T-helper 2 cell treated with Interferon-gamma antibody and Interleukin-4, amounts not matched to agents 100 ng/mL and 5 ng/mL, for 36 hours (primary cell): ENCODE measurements around the gene HLA-DMB. TPM values are rescaled to one million over a fixed set of nuclear protein-coding genes. Genes with fewer than 3 reads are reported as not detected.

ENCODE experiments used
- intact Hi-C: fragments of 100-400 bp; cut with micrococcal nuclease; formaldehyde crosslinking; loops from one replicate; pipeline ENCODE4 v1.15.1; 2023
- total RNA-seq: library from RNA; stranded (reverse); gene quantifications from 2 replicates; pipeline ENCODE4 v1.2.3, GENCODE V29; 2022

The HLA-DMB gene
- total RNA-seq: 8.5 and 9.0 TPM in 2 replicates

DNA sequence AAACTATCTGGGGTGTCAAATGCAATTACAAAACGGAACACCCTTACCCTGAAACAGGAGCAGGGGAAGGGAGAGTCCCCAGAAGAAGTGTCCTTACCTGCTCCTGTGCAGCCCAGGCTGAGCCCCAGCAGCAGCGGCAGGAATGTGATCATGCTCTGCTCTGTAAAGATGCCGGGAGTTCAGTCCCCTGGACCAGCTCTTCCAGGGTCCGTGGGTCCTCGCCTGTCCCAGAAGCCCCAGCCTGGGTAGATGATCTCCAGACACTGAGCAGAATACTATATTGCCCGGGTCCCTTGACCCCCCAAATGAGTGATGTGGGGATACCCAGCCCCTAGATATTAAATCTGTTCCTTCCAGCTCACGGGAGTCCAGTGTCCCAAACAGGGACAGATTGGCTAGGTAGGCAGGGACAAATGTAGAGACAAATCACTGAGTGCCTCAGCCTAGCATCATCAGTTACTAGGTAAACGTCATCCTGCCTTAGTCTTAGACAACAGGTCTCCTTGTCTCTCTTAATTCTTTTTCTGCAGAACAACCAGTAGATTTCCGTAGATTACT lies at the start of gene HLA-DMB:
Gene HLA-DMB (minus strand): TSS at position 373 of the 558 bp plus-strand sequence. CDS start 221 bp downstream, at position 152.
- intact Hi-C loops: loop anchor here (1.0 to 2.0 kb wide), 4 partner anchors 13 to 46 kb away; partner anchors contain the start of gene HLA-DMA

DNA sequence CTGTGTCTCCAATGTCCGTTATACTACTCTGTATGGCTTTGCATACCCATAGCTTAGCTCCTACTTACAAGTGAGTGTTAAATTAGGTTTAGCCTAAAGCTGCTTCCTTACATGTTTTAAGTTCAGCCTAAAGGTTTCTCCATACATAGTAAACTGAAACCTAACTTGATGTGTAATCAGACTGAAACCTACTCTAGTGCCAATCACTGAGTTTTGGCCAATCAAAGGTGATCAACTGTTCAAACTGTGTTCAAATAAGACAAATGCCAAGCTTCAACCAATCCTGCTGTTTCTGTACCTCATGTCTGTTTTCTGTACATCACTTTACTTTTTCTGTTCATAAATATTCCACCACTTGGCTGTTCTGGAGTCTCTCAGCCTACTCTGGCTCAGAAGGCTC lies 48.5 kb upstream of the HLA-DMB start:
- intact Hi-C loops: no loop called here

DNA sequence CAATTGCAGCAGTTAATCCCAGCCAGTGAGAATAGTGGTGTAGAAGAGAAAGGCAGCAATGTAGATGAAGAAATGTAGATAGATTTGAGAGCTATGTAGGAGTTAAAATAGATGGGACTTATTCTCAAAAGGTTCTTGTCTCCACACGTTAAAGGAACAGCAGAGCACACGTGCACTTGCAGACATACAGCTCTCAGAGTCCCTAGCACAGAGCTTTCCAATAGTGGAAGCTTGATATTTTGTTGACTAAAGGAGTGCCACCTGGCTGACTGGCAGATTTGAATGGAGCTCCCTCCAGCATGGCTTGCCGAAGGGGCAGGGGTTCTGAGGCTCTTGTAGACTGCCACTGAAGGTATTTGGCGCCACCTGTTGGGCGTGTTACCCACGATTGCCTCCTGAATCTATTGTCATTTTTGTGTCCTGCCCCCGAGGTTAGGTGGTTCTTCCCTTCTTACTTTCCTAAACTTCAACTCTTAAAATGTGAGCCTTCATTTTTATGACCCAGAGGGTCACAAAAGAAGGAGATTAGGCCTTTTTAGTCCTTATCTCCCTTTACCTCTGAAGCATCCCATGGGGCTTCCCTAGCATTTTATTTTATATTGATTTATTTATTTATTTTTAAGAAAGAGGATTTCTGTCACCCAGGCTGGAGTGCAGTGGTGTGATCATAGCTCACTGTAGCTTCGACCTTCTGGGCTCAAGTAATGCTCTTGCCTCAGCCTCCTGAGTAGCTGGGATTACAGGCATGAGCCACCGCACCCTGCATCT lies 44.0 kb upstream of the HLA-DMB start:
- intact Hi-C loops: loop anchor here (1.0 to 2.0 kb wide), 4 partner anchors 33 to 100 kb away; partner anchors contain the start of gene HLA-DMB

DNA sequence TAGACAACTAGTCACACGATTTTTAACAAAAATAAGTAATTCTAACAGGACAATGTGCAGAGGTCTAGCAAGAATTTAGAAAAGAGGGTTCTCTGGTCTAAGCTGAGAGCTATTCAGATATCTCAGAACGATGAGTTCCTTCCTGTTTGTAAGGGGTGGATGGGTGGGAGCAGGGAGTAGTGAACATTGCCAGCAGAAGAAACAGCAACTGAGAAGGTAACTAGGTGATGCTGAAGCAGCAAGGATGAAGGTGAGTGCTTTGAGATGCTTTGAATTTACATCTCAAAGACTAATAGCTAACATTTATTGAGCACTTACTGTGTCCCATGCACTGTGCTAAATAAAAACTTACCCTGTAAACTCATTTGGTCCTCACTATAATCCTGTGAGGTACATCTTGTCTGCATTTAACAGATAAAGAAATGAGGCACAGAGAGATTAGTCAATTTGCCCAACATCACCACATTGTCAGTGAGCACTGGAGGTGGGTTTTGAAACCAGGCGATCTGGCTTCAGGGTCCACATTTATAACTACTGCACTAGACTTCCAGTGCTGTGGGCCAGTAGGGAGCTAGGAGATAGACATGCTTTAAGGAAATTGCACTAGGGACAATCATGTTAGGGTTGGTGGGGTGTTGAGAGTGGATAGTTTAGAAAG lies 43.3 kb upstream of the HLA-DMB start:
- intact Hi-C loops: loop anchor here (1.0 to 2.0 kb wide), 2 partner anchors 43 to 51 kb away; partner anchors contain the start of gene HLA-DMB

DNA sequence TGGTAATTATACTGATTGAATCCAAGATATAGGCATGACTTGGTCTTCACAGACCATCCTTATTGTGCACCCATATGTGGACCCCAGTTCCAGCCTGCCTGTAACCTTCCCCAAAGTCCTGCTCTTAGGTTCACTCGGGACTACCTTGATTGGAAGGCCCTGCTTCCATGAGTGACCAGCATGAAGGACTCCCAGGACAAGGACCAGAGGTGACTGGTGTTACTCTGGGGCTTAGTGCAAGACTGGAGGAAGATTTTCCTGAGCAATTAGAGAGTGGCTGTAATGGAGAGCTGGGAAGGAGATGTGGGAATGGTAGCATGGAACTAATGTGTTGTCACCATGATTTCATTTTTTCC lies 42.6 kb upstream of the HLA-DMB start:
- intact Hi-C loops: no loop called here

DNA sequence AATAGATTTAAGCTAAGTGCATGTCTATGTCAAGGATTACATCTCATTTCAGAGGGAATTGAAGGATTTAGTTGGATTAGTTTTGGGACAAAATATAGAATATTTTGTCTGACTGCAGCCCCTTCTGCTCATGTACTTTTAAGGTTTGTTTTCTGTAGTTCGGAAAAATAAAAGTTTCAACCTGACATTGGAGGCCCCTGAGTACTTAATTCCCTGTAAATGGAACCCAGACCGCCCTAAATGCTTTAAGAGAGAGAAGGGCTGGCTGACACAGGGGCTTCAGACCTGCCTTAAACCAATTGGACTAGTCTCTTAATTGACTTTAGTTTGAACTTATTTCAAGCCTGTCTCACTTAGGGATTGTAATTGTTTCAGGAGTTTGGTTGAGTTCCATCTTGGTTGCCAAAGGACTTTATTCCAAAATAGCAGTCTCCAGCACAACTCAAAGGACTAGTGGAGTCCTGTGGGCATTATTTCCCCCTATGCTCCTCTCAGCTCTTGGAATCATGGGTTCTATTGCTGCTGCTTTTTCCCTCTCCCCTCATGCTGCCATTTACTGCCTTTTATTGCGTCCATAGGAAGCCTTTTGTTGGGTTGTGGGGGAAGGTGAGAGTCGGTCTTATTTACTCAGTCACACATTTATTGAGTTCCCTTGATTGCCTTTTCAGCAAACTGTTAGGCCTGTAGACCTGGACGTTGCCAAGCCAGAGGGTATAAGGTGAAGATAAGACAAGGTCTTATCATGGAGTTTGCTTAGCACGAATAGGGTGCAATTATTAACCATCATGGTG lies 42.1 kb upstream of the HLA-DMB start:
- intact Hi-C loops: no loop called here

DNA sequence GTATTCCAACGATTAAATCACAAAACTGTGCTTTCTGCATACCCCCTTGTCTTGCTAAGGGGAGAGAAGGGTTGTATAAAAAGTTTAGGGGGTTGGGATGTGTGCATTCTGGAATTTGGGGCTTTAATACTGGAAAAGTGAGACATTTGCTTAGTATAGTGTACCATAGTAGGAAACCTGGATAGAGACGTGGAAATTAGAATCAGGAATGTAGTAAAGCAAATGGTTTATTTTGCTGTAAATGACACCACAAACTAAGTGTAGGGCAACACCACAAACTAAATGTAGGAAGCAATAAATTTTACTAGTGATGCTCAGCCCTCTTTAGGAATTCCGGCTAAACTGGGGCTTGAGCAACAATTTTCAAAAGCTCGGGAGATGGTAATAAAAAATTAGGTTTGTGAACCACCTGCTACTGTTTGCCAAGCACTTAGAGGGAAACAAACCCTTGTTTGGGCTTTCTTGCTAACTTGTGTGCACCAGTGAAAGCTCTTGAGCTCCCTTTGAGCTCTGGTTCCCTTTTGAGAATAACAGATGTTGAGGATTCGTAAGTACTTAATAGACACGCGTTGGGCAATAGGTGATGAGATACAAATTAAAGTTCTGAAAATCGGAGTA lies 41.4 kb upstream of the HLA-DMB start:
- intact Hi-C loops: no loop called here

DNA sequence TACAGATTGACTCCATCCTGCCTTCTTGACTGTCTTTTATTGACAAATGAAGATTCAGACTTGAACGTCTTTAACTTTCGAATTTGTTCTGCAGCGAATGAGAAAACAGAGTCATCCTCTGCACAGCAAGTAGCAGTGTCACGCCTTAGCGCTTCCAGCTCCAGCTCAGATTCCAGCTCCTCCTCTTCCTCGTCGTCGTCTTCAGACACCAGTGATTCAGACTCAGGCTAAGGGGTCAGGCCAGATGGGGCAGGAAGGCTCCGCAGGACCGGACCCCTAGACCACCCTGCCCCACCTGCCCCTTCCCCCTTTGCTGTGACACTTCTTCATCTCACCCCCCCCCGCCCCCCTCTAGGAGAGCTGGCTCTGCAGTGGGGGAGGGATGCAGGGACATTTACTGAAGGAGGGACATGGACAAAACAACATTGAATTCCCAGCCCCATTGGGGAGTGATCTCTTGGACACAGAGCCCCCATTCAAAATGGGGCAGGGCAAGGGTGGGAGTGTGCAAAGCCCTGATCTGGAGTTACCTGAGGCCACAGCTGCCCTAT lies 39.7 kb upstream of the HLA-DMB start:
- intact Hi-C loops: no loop called here

DNA sequence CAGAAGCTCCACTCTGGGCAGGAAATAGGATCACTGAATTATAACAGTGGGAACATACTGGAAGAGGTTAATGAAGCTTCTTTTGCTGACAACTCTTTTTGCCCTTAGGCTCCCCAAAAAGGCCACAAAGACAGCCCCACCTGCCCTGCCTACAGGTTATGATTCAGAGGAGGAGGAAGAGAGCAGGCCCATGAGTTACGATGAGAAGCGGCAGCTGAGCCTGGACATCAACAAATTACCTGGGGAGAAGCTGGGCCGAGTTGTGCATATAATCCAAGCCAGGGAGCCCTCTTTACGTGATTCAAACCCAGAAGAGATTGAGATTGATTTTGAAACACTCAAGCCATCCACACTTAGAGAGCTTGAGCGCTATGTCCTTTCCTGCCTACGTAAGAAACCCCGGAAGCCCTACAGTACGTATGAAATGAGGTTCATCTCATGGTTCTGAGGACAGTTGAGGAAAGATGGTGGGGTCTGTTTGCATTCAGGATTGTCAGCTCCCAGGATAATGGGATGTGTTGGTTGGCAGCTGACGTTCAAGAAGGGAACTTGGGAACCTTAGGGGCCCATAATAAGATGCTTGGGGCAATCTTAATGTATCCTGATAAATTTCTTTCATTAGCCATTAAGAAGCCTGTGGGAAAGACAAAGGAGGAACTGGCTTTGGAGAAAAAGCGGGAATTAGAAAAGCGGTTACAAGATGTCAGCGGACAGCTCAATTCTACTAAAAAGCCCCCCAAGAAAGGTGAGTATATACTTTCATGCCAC lies 39.1 kb upstream of the HLA-DMB start:
- intact Hi-C loops: no loop called here

DNA sequence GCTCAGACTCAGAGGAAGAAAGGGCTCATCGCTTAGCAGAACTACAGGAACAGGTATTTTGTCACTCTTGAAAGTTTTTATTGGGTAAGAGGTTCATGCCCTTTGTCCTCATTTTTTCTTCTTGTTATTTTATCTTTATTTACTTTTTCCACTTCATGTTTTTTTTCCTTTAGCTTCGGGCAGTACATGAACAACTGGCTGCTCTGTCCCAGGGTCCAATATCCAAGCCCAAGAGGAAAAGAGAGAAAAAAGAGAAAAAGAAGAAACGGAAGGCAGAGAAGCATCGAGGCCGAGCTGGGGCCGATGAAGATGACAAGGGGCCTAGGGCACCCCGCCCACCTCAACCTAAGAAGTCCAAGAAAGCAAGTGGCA lies 37.1 kb upstream of the HLA-DMB start:
- intact Hi-C loops: no loop called here

DNA sequence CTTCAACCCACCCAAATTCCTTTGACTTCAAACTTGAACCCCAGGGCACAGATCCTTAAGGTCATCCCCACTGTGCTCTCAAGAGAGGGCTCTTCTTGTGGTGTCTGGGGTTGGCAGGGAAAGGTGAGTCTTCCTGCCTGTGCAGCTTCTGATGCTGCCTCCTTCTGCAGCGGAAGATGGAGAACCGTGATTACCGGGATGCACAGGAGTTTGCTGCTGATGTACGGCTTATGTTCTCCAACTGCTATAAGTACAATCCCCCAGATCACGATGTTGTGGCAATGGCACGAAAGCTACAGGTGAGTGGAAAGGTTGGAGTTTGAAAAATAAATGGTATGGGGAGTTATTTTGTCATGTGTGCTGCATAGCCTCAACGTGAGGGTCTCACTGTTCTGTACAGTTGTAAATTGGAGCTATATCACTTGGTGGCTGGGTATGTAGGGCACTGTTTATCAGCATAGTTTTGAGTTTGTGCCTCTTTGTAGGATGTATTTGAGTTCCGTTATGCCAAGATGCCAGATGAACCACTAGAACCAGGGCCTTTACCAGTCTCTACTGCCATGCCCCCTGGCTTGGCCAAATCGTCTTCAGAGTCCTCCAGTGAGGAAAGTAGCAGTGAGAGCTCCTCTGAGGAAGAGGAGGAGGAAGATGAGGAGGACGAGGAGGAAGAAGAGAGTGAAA lies 36.6 kb upstream of the HLA-DMB start:
- intact Hi-C loops: no loop called here

DNA sequence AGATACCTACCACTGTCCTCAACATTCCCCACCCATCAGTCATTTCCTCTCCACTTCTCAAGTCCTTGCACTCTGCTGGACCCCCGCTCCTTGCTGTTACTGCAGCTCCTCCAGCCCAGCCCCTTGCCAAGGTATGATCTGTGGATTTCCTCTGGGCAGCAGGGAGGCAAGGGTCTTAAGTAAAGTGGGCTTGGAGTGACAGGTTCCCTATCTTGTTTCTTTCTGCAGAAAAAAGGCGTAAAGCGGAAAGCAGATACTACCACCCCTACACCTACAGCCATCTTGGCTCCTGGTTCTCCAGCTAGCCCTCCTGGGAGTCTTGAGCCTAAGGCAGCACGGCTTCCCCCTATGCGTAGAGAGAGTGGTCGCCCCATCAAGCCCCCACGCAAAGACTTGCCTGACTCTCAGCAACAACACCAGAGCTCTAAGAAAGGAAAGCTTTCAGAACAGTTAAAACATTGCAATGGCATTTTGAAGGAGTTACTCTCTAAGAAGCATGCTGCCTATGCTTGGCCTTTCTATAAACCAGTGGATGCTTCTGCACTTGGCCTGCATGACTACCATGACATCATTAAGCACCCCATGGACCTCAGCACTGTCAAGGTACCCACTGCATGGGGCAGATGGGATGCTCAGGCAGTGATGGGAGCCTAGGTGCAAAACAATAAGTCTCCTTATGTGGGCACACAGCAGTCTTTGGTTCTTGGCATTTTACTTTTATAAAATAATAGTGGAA lies 35.7 kb upstream of the HLA-DMB start:
- intact Hi-C loops: no loop called here

DNA sequence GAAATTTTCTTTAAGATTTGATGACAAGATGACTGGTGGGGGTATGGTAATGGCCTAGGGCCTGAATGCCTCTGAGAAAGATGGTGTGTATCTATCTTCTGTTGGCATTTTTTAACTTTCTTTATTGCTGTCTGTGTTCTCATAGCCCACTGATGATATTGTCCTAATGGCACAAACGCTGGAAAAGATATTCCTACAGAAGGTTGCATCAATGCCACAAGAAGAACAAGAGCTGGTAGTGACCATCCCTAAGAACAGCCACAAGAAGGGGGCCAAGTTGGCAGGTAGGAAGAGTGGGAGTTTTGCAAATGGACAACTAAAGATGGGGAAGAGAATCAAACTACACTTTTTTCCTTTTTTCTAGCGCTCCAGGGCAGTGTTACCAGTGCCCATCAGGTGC lies 35.1 kb upstream of the HLA-DMB start:
- intact Hi-C loops: no loop called here

DNA sequence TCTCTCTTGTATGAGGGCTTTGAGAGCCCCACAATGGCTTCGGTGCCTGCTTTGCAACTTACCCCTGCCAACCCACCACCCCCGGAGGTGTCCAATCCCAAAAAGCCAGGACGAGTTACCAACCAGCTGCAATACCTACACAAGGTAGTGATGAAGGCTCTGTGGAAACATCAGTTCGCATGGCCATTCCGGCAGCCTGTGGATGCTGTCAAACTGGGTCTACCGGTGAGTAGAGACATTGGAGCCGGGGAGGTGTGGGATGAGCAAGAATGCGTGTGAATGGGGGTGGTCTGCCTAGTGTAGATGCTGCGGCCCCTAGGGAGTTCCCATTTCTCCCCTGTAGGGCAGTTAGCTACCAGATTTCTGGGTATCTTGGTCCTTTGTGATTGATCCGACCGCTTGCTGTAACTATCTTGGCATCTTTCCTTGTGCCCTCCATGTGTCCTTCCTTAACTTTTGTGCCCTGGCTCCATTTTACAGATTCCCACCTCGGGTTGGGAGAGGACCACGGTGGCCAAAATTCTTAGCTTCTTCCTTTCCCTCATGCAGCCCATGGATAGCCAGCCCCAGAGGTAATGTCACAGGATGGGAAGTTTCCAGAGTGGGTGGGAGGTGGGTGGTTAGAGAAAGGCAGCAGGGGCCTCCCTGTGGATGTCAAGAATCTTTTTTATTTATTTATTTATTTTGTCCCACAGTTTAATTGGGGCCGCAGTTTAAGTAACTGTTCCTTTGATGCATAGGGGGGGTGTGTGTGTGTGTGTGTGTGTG lies 33.9 kb upstream of the HLA-DMB start:
- intact Hi-C loops: loop anchor here (5.0 kb wide), 5 partner anchors 338 to 1237 kb away; partner anchors contain the start of genes AGPAT1, CLIC1, PHF1 and RNF5

DNA sequence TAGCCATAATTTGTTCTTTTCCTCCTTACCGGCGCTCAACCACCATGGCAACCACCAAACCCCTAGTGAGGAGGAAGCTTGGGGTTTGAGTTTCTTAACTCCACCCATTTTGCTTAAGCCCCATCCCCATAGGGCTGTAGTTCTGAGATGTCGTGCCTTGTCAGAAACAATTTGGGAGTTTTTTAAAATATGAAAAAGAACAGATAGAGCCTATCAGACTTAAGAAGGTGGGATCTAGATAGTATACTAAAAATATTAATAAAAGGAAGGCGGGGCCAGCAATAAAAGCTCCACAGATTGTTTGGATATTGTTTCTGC lies 33.1 kb upstream of the HLA-DMB start:
- intact Hi-C loops: loop anchor here (5.0 kb wide), 5 partner anchors 338 to 1237 kb away; partner anchors contain the start of genes AGPAT1, CLIC1, PHF1 and RNF5

DNA sequence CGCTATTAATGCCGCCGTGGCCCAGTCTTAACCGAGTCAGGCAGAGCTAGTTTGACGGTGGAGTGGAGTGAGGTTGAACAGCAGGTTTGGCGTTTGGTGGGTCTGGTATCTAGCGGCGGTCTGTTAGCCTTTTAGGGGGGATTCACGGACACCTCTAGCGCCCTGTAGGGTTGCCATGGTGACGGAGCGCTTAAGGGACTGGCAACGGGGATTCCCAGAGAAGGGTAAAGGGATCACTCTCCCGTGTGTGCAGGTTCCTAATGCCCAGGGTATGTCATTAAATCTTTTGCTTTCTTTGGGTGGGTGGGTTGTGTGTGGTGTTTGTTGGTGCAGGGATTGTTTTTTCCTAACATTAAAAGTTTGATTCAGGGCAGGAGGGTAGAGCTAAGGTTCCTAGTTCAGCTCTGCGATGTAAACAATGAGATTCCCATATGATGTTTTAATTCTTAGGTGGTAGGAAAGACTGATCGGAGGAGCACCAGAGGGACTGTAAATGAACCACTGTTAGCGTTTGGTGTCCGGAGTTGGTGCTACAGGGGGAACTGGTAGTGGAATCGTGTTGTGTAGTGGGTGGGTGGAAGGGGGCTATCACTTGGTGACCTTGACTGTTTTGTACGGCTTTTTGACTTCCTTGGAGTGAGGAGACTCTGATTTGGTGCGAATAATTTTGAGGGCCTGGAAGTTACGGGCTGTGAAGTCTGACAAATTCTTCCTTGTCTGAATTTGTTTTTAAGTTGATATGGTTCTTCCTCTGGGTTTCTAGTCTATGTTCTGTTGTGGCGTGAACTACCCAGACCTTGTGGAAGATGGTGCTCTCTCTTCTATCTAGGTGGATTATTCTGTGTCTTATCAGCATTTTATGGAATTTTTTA lies 32.6 kb upstream of the HLA-DMB start:
- intact Hi-C loops: loop anchor here (5.0 kb wide), 5 partner anchors 339 to 1236 kb away; partner anchors contain the start of genes AGPAT1, CLIC1, PHF1 and RNF5
